ENCODE data around the gene GPATCH1. TPM values are rescaled to one million over a fixed set of nuclear protein-coding genes. Genes with fewer than 3 reads are reported as not detected.
"Not testable (repeated sequence)": the region's sequence is repeated elsewhere in the genome, so short reads cannot be mapped to it uniquely, and the experiment has no call there.

The GPATCH1 gene
- 4.2 and 8.3 TPM in 2 replicates for total RNA-seq

GRCh38 chr19:33080761-33081681 lies at the start of gene GPATCH1:
GPATCH1 (plus strand) TSS chr19:33081181; CDS start chr19:33081194, 13 bp downstream.
- peak; percentile 49 for DNase-seq (ENCODE audit: low read depth)

GRCh38 chr19:33032218-33032781 lies 48.7 kb upstream of the GPATCH1 start:
- no peak for DNase-seq (ENCODE audit: low read depth)

GRCh38 chr19:33035461-33035860 lies 45.5 kb upstream of the GPATCH1 start:
- no peak for DNase-seq (ENCODE audit: low read depth)

GRCh38 chr19:33036370-33037167 lies 44.4 kb upstream of the GPATCH1 start:
- DNase-seq (ENCODE audit: low read depth), result not testable (repeated sequence)

GRCh38 chr19:33037168-33038025 lies 43.6 kb upstream of the GPATCH1 start:
- not testable (repeated sequence) for DNase-seq (ENCODE audit: low read depth)

- no peak for DNase-seq (ENCODE audit: low read depth)
Measured at GRCh38 chr19:33039108-33039599, 41.8 kb upstream of the GPATCH1 start.

- DNase-seq (ENCODE audit: low read depth), result no peak
Measured at GRCh38 chr19:33039815-33040214, 41.2 kb upstream of the GPATCH1 start.

GRCh38 chr19:33040994-33041827 lies 39.8 kb upstream of the GPATCH1 start:
- DNase-seq (ENCODE audit: low read depth), result peak; percentile 100

GRCh38 chr19:33041828-33042160 lies 39.2 kb upstream of the GPATCH1 start:
- not testable (repeated sequence) for DNase-seq (ENCODE audit: low read depth)

GRCh38 chr19:33047422-33047821 lies 33.6 kb upstream of the GPATCH1 start:
- DNase-seq (ENCODE audit: low read depth), result peak; percentile 78

- DNase-seq (ENCODE audit: low read depth), result peak; percentile 79
Measured at GRCh38 chr19:33048806-33049676, 31.9 kb upstream of the GPATCH1 start.

GRCh38 chr19:33050110-33050509 lies 30.9 kb upstream of the GPATCH1 start:
- DNase-seq (ENCODE audit: low read depth), result no peak

- DNase-seq (ENCODE audit: low read depth), result peak; percentile 98
Measured at GRCh38 chr19:33052352-33052972, 28.5 kb upstream of the GPATCH1 start.

- peak; percentile 76 for DNase-seq (ENCODE audit: low read depth)
Measured at GRCh38 chr19:33054623-33055022, 26.4 kb upstream of the GPATCH1 start.

- DNase-seq (ENCODE audit: low read depth), result peak; percentile 48
Measured at GRCh38 chr19:33055718-33056117, 25.3 kb upstream of the GPATCH1 start.

GRCh38 chr19:33060586-33060985 lies 20.4 kb upstream of the GPATCH1 start:
- DNase-seq (ENCODE audit: low read depth), result no peak

- no peak for DNase-seq (ENCODE audit: low read depth)
Measured at GRCh38 chr19:33062902-33063301, 18.1 kb upstream of the GPATCH1 start.

- DNase-seq (ENCODE audit: low read depth), result peak; percentile 50
Measured at GRCh38 chr19:33063356-33063752, 17.6 kb upstream of the GPATCH1 start.
